Endothelial cell (in vitro differentiated cells): ENCODE results near the gene HS3ST4. TPM values are rescaled to one million over a fixed set of nuclear protein-coding genes. Genes with fewer than 3 reads are reported as not detected.
"Not testable (repeated sequence)": the region's sequence is repeated elsewhere in the genome, so short reads cannot be mapped to it uniquely, and the experiment has no call there.

ENCODE experiments used
- DNase-seq: peaks from one replicate; pipeline ENCODE4 v3.0.0; 2021; ENCODE audit warnings: low spot score
- H3K27ac Mint-ChIP-seq: one replicate; pipeline ENCODE4 v1.8.0; 2021; ENCODE audit warnings: mixed read lengths, inconsistent platforms; ENCODE audit not compliant: unreplicated experiment
- H3K27me3 Mint-ChIP-seq: one replicate; pipeline ENCODE4 v1.8.0; 2021; ENCODE audit warnings: mild to moderate bottlenecking, moderate library complexity, mixed read lengths, inconsistent platforms; ENCODE audit not compliant: unreplicated experiment
- H3K36me3 Mint-ChIP-seq: one replicate; pipeline ENCODE4 v1.8.0; 2021; ENCODE audit warnings: mild to moderate bottlenecking, low read depth, mixed read lengths, inconsistent platforms; ENCODE audit not compliant: unreplicated experiment
- H3K4me1 Mint-ChIP-seq: one replicate; pipeline ENCODE4 v1.8.0; 2021; ENCODE audit warnings: mild to moderate bottlenecking, mixed read lengths, inconsistent platforms; ENCODE audit not compliant: unreplicated experiment
- H3K4me3 Mint-ChIP-seq: one replicate; pipeline ENCODE4 v1.8.0; 2021; ENCODE audit warnings: mild to moderate bottlenecking, mixed read lengths, inconsistent platforms; ENCODE audit not compliant: unreplicated experiment
- H3K9me3 Mint-ChIP-seq: one replicate; pipeline ENCODE4 v1.8.0; 2021; ENCODE audit warnings: mixed read lengths, inconsistent platforms; ENCODE audit not compliant: unreplicated experiment
- CTCF ChIP-seq: fragments of 200-600 bp; sonication (generic); IDR thresholded peaks from one replicate; pipeline ENCODE4 v1.5.0; 2021; ENCODE audit warnings: antibody characterized with exemption; ENCODE audit not compliant: unreplicated experiment
- total RNA-seq: library from RNA; stranded (reverse); fragmentation: NEBNext Ultra II Directional; extraction: Animal tissue kit (Norgen Biotek cat#: 25700); gene quantifications from one replicate; pipeline ENCODE4 v1.2.1, GENCODE V29; 2021; ENCODE audit not compliant: unreplicated experiment

Gene HS3ST4
- total RNA-seq, 1 donor from 2014 or later = 4.8 TPM

DNA sequence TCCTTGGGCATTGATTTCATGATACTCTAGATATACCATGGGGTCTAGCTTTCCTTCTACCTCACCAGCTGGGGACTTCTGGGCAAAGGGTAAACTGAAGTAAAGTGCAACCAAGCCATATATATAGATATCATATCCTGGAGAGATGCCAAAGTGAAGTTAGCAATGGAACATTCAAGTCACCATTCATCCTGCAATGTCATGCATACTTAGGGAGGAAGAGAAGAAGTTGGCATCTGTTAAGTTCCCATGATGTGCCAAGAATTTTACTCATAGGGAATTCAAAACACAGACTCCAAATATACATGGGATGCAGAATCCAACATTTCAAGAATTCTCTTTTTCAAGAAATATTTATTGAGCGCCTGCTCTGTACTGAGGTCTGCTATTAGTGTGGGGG lies 399.8 kb downstream of the HS3ST4 start:
- no peak overlapping the region for H3K4me3 Mint-ChIP-seq
- H3K9me3 Mint-ChIP-seq = peaks cover 4% of the 10 kb centered on the region
- H3K27me3 Mint-ChIP-seq = peaks cover 5% of the 10 kb centered on the region
- DNase-seq = no peak
- peaks cover 5% of the 10 kb centered on the region for H3K4me1 Mint-ChIP-seq
- H3K27ac Mint-ChIP-seq = no peak overlapping the region
- no peak for TF ChIP-seq CTCF
- peaks cover 4% of the 10 kb centered on the region for H3K36me3 Mint-ChIP-seq

DNA sequence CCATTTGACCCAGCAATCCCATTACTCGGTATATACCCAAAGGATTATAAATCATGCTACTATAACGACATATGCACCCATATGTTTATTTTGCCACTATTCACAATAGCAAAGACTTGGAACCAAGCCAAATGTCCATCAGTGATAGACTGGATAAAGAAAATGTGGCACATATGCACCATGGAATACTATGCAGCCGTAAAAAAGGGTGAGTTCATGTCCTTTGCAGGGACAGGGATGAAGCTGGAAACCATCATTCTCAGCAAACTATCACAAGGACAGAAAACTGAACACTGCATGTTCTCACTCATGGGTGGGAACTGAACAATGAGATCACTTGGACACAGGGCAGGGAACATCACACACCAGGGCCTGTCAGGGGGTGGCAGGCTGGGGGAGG lies 406.4 kb downstream of the HS3ST4 start:
- H3K27me3 Mint-ChIP-seq, H3K27ac Mint-ChIP-seq, H3K9me3 Mint-ChIP-seq, DNase-seq, H3K4me1 Mint-ChIP-seq, H3K4me3 Mint-ChIP-seq, H3K36me3 Mint-ChIP-seq: not testable (repeated sequence)

- H3K27me3 Mint-ChIP-seq = peaks cover 2% of the 10 kb centered on the region
- no peak overlapping the region for H3K27ac Mint-ChIP-seq
- H3K4me3 Mint-ChIP-seq = no peak overlapping the region
- no peak for TF ChIP-seq CTCF
- peaks cover 6% of the 10 kb centered on the region for H3K9me3 Mint-ChIP-seq
- H3K4me1 Mint-ChIP-seq = no peaks in the 10 kb centered on the region
- DNase-seq = no peak
- H3K36me3 Mint-ChIP-seq = no peaks in the 10 kb centered on the region
These were observed 410.6 kb downstream of the HS3ST4 start for GRCh38 chr16:26102369-26102768.

GRCh38 chr16:26108836-26109505 lies 417.2 kb downstream of the HS3ST4 start:
- DNase-seq = no peak
- Mint-ChIP-seq H3K4me3 (no peak overlapping the region), H3K27me3 (peaks cover 2% of the 10 kb centered on the region), H3K9me3 (peaks cover 6% of the 10 kb centered on the region), H3K36me3 (no peaks in the 10 kb centered on the region), H3K4me1 (no peaks in the 10 kb centered on the region), H3K27ac (no peak overlapping the region)
- no peak for TF ChIP-seq CTCF

DNA sequence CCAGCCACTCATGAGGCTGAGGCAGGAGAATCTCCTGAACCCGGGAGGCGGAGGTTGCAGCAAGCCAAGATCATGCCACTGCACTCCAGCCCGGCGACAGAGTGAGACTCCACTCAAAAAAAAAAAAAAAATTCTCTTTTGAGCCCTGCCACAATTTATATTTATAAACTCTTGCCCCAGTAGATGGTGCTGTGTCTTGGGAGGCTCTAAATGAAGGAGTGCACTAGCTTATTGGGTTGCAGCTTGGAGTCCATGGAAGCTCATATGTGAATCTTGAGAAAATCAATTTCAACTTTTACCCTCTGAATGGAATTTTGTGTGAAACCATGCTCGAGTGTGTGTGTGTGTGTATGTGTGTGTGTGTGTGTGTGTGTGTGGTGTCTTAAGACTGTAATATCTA lies 420.1 kb downstream of the HS3ST4 start:
- H3K27ac Mint-ChIP-seq = no peak overlapping the region
- no peaks in the 10 kb centered on the region for H3K36me3 Mint-ChIP-seq
- no peaks in the 10 kb centered on the region for H3K4me1 Mint-ChIP-seq
- H3K9me3 Mint-ChIP-seq = no peaks in the 10 kb centered on the region
- no peak overlapping the region for H3K4me3 Mint-ChIP-seq
- DNase-seq = no peak
- H3K27me3 Mint-ChIP-seq = peaks cover 2% of the 10 kb centered on the region
- TF ChIP-seq CTCF = no peak
